HEK293T (cell line): ENCODE measurements around the gene RTN1.

Source experiments
- BHLHE40 ChIP-seq: fragments of 450-650 bp; IDR thresholded peaks from 2 replicates; pipeline ENCODE4 v1.6.1; 2016; ENCODE audit warnings: mild to moderate bottlenecking, moderate library complexity, borderline replicate concordance
- ELF4 ChIP-seq: fragments of 450-650 bp; IDR thresholded peaks from 2 replicates; pipeline ENCODE4 v1.6.1; 2017; ENCODE audit warnings: antibody characterized with exemption
- FOXA1 ChIP-seq: fragments of 450-650 bp; IDR thresholded peaks from 2 replicates; pipeline ENCODE4 v1.6.1; 2016; ENCODE audit warnings: mild to moderate bottlenecking
- HDGF ChIP-seq: fragments of 450-650 bp; IDR thresholded peaks from 2 replicates; pipeline ENCODE4 v1.6.1; 2017; ENCODE audit warnings: antibody characterized with exemption, borderline replicate concordance
- SP1 ChIP-seq: fragments of 450-650 bp; IDR thresholded peaks from 2 replicates; pipeline ENCODE4 v1.6.1; 2017
- TF ChIP-seq, protein P1 (sequence below): fragments of 450-650 bp; IDR thresholded peaks from 2 replicates; pipeline ENCODE4 v1.6.1; 2016

DNA sequence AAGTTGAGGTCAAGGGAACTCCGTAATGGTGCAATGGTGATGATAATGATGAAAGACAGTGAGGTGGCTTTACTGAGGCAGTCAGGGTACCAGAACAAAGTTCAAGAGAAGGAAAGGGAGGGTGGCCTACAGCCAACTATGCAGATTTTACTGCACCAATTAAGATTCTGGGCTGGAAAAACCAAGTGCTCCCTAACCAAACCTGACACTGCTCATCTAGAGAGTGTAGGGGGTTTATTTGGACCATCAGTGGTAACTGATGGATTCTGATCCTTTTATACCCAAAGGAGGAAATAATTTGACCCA lies 49.8 kb upstream of the RTN1 start:
- TF ChIP-seq HDGF (no peak), ELF4 (no peak), BHLHE40 (no peak), FOXA1 (no peak), SP1 (no peak)
- TF ChIP-seq, protein P1, sequence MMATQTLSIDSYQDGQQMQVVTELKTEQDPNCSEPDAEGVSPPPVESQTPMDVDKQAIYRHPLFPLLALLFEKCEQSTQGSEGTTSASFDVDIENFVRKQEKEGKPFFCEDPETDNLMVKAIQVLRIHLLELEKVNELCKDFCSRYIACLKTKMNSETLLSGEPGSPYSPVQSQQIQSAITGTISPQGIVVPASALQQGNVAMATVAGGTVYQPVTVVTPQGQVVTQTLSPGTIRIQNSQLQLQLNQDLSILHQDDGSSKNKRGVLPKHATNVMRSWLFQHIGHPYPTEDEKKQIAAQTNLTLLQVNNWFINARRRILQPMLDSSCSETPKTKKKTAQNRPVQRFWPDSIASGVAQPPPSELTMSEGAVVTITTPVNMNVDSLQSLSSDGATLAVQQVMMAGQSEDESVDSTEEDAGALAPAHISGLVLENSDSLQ = no peak
